ENCODE measurements around the gene CFAP46. TPM values are rescaled to one million over a fixed set of nuclear protein-coding genes. Genes with fewer than 3 reads are reported as not detected.

CFAP46 gene
- total RNA-seq, 1 experiment from 2014 or later, result 1.6 TPM

- H3K36me3 ChIP-seq (ENCODE audit: control insufficient read depth, insufficient read depth, low read length), result no peaks in the 10 kb centered on the region
- no TSS peak for BruUV-seq (replicated peaks)
- H3K4me3 ChIP-seq (ENCODE audit: low read depth in 2 of 2, low read length in 2 of 2), result no peak overlapping the region
- intact Hi-C loops (cut with micrococcal nuclease; ENCODE audit: unreplicated experiment), result no loop called here
- in situ Hi-C loops (cut with HindIII; ENCODE audit: low pct_unique_long_range_greater_than_20kb, low sequenced_read_pairs), result no loop called here
- TF ChIP-seq POLR2AphosphoS5 (IDR thresholded peaks at IDR 0.05; ENCODE audit: low read depth, low read length) (no peak), REST (IDR thresholded peaks at IDR 0.05; ENCODE audit: insufficient read depth in 1 of 2, low read depth in 2 of 2, low read length in 1 of 2) (no peak), TCF7L2 (IDR thresholded peaks at IDR 0.05; ENCODE audit: low read depth, low read length) (no peak), CTCF (IDR thresholded peaks at IDR 0.05) (no peak), SIN3A (IDR thresholded peaks at IDR 0.05; ENCODE audit: borderline replicate concordance, insufficient read depth, low read depth, low read length) (no peak)
- DNase-seq (ENCODE audit: low read depth, low spot score), result no peak
- no peaks in the 10 kb centered on the region for H3K27me3 ChIP-seq (ENCODE audit: control insufficient read depth, insufficient read depth, low read length)
- H3K27ac ChIP-seq (ENCODE audit: low read length), result no peak overlapping the region
- ChIA-PET POLR2A (interaction anchor here (0.6 to 0.8 kb wide), 2 partner anchors 23 to 98 kb away, joined by 4 to 12 read pairs; no protein-coding TSS in a partner anchor), CTCF (interaction anchor here (0.5 to 0.6 kb wide), 2 partner anchors 35 to 49 kb away, joined by 3 to 5 read pairs; no protein-coding TSS in a partner anchor)
- H3K4me1 ChIP-seq (ENCODE audit: control insufficient read depth, insufficient read depth, low read length), result no peaks in the 10 kb centered on the region; the same call in 1 of the 2 replicates
- ATAC-seq, result no peak
- H3K9me3 ChIP-seq (ENCODE audit: control insufficient read depth, insufficient read depth, low read depth, low read length), result no peaks in the 10 kb centered on the region
These were observed 46.6 kb upstream of the CFAP46 start for GRCh38 chr10:132988988-132989387.

GRCh38 chr10:132987671-132988571 lies 45.6 kb upstream of the CFAP46 start:
- intact Hi-C loops (cut with micrococcal nuclease; ENCODE audit: unreplicated experiment), result no loop called here

More at GRCh38 chr10:132987671-132988571, 45.6 kb upstream of the CFAP46 start:
- BruUV-seq (replicated peaks), result no TSS peak
- ATAC-seq (no peak), DNase-seq (ENCODE audit: low read depth, low spot score) (no peak)
- Histone ChIP-seq H3K27me3 (ENCODE audit: control insufficient read depth, insufficient read depth, low read length) (no peaks in the 10 kb centered on the region), H3K4me1 (ENCODE audit: control insufficient read depth, insufficient read depth, low read length) (no peaks in the 10 kb centered on the region; the same call in 1 of the 2 replicates), H3K36me3 (ENCODE audit: control insufficient read depth, insufficient read depth, low read length) (no peaks in the 10 kb centered on the region), H3K4me3 (ENCODE audit: low read depth in 2 of 2, low read length in 2 of 2) (no peak overlapping the region), H3K27ac (ENCODE audit: low read length) (no peak overlapping the region), H3K9me3 (ENCODE audit: control insufficient read depth, insufficient read depth, low read depth, low read length) (no peaks in the 10 kb centered on the region)
- POLR2A ChIA-PET, result no interaction called here
- CTCF ChIA-PET, result no interaction called here
- TF ChIP-seq CTCF (IDR thresholded peaks at IDR 0.05), result no peak
- no peak for TF ChIP-seq POLR2AphosphoS5 (IDR thresholded peaks at IDR 0.05; ENCODE audit: low read depth, low read length)
- TF ChIP-seq SIN3A (IDR thresholded peaks at IDR 0.05; ENCODE audit: borderline replicate concordance, insufficient read depth, low read depth, low read length), result no peak
- TF ChIP-seq TCF7L2 (IDR thresholded peaks at IDR 0.05; ENCODE audit: low read depth, low read length), result no peak
- TF ChIP-seq REST (IDR thresholded peaks at IDR 0.05; ENCODE audit: insufficient read depth in 1 of 2, low read depth in 2 of 2, low read length in 1 of 2), result no peak
- in situ Hi-C loops (cut with HindIII; ENCODE audit: low pct_unique_long_range_greater_than_20kb, low sequenced_read_pairs), result no loop called here

Measured in Panc1 (cell line).